Right lobe of liver (tissue), 4 donors: ENCODE results near the gene ZNF385B.

Experiments
- CTCF ChIP-seq, 4 donors: fragments of 200-600 bp in 3 of 4; fragments of 450-650 bp in 1 of 4; IDR thresholded peaks; one replicate each; pipeline versions ENCODE4 v1.5.1 to v1.8.0; 2016 to 2022; ENCODE audit warnings: antibody characterized with exemption in 4 of 4, mild to moderate bottlenecking in 2 of 4
- POLR2A ChIP-seq: fragments of 450-650 bp; IDR thresholded peaks from one replicate; pipeline ENCODE4 v1.6.1; 2017; ENCODE audit warnings: antibody characterized with exemption, mild to moderate bottlenecking
- donor health status: DM: no; HTN: no; CAD: no.
- donor health status: DM: no; HTN: no; CAD: no.
- donor health status: DM: no; HTN: yes; CAD: no.

DNA sequence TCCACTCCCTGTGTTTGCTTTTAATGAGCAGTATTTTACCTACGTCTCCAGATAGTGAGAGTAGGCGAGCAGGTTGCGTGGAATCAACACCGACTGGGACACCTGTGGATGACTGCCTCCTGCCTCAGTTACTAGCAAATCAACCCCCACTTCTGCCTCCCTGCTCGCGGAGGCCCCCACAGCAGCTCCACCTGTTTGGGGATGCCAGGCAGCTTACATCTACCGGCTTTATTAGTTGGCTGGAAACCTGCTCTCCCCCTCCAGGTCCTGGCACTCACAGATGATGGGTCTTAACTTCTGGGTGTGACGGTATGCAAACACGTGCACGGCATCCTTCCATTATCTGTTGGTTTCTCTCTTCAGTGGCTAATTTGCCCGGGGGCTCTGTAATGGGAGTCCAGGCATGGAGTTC, 432.3 kb downstream of the ZNF385B start:
- TF ChIP-seq CTCF (IDR thresholded peaks at IDR 0.05) (no peak), POLR2A (no peak)
